ENCODE data around the gene TMTC3. TPM values are rescaled to one million over a fixed set of nuclear protein-coding genes. Genes with fewer than 3 reads are reported as not detected.
A peak's percentile ranks its signal among the peaks of the same experiment; 100 is the strongest.

Gene TMTC3
- total and polyA plus RNA-seq, 2 of the 8 experiments (the other 6 are each of a cell fraction or from before 2014, with no cell fraction given): 7.0 to 45.1 TPM

GRCh38 chr12:88225776-88226175 lies 83.7 kb downstream of the TMTC3 start:
- no peak overlapping the region for H3K18ac ChIP-seq (ENCODE audit: extremely low read depth, low read length)
- peaks cover 0 to 2% (median 0%) of the 10 kb centered on the region in 4 experiments; a peak in 3 of 7 replicates for H3K4me1 ChIP-seq (replicated peaks in 1 of 4; ENCODE audit: control insufficient read depth in 3 of 4, insufficient read depth in 4 of 4, low read length in 3 of 4)
- no peak overlapping the region for H3K9ac ChIP-seq (replicated peaks in 1 of 4; ENCODE audit: extremely low read depth in 1 of 4, low read depth in 3 of 4, low read length in 3 of 4)
- ChIA-PET CTCF (ENCODE audit: partially characterized antibody) (no interaction called here), POLR2A (ENCODE audit: partially characterized antibody) (no interaction called here)
- no peak overlapping the region for H3K23ac ChIP-seq (ENCODE audit: insufficient read length)
- FAIRE-seq: no peak
- H3K27me3 ChIP-seq (replicated peaks in 1 of 4; ENCODE audit: control insufficient read depth in 3 of 4, extremely low read depth in 1 of 4, insufficient read depth in 3 of 4, low read length in 3 of 4): no peaks in the 10 kb centered on the region
- H4K20me1 ChIP-seq (replicated peaks in 1 of 2; ENCODE audit: control insufficient read depth in 1 of 2, insufficient read depth in 2 of 2, low read length in 2 of 2): no peaks in the 10 kb centered on the region
- no peak overlapping the region for H2BK120ac ChIP-seq (replicated peaks; ENCODE audit: low read depth, low read length)
- no peak overlapping the region for H2BK20ac ChIP-seq (ENCODE audit: low read length)
- no peaks in the 10 kb centered on the region for H3K23me2 ChIP-seq (ENCODE audit: low read depth, low read length)
- H4K91ac ChIP-seq (replicated peaks; ENCODE audit: insufficient read length, low read length): no peak overlapping the region
- H3K36me3 ChIP-seq (ENCODE audit: control insufficient read depth in 2 of 4, insufficient read depth in 4 of 4, low read length in 3 of 4): no peaks in the 10 kb centered on the region
- H3K4me2 ChIP-seq (ENCODE audit: insufficient read depth in 1 of 2, low read depth in 2 of 2, low read length in 2 of 2): no peak overlapping the region
- H2BK12ac ChIP-seq (ENCODE audit: low read depth, low read length): no peak overlapping the region
- no peak overlapping the region for H4K5ac ChIP-seq (ENCODE audit: insufficient read length, low read depth, low read length)
- H2AFZ ChIP-seq (ENCODE audit: low read length): 0 out of 2 replicates have a peak overlapping the region, but pooled peaks have one; percentile 28
- DNase-seq (ENCODE audit: low read depth in 1 of 2, low spot score in 2 of 2): no peak
- H2AK5ac ChIP-seq (ENCODE audit: low read depth, low read length): no peak overlapping the region
- H4K8ac ChIP-seq (ENCODE audit: extremely low read depth, insufficient read depth, low read length): no peak overlapping the region
- H3K79me1 ChIP-seq (ENCODE audit: low read depth, low read length): no peaks in the 10 kb centered on the region
- H3K79me2 ChIP-seq (ENCODE audit: control insufficient read depth in 1 of 2, insufficient read depth in 2 of 2, low read length in 2 of 2): no peaks in the 10 kb centered on the region
- H3K27ac ChIP-seq (ENCODE audit: low read depth, low read length): no peak overlapping the region
- no peak overlapping the region for H3K4ac ChIP-seq (replicated peaks; ENCODE audit: insufficient read length, low read depth, low read length)
- no peak overlapping the region for H2BK15ac ChIP-seq (ENCODE audit: low read length)
- no peak overlapping the region for H2BK5ac ChIP-seq (ENCODE audit: low read depth, low read length)
- H3K4me3 ChIP-seq (ENCODE audit: extremely low read depth in 1 of 4, insufficient read depth in 2 of 4, low read depth in 3 of 4, low read length in 4 of 4): no peak overlapping the region
- no peak for TF ChIP-seq EZH2 (IDR thresholded peaks at IDR 0.05; ENCODE audit: low read depth, low read length, severe bottlenecking)
- TF ChIP-seq NANOG (IDR thresholded peaks at IDR 0.05; ENCODE audit: insufficient read depth, low read depth, low read length, poor library complexity, severe bottlenecking): no peak
- no peak for TF ChIP-seq CBX5 (IDR thresholded peaks at IDR 0.05; ENCODE audit: low read depth, low read length)
- TF ChIP-seq MAX (IDR thresholded peaks at IDR 0.05): no peak
- TF ChIP-seq CREB1 (IDR thresholded peaks at IDR 0.05): no peak
- no peak for TF ChIP-seq ASH2L (IDR thresholded peaks at IDR 0.05; ENCODE audit: low read length)
- TF ChIP-seq SAP30 (IDR thresholded peaks at IDR 0.05; ENCODE audit: insufficient read depth, insufficient replicate concordance, low read length): no peak
- TF ChIP-seq TAF7 (optimal IDR thresholded peaks at IDR 0.05; ENCODE audit: borderline replicate concordance, low read depth, low read length): no peak
- TF ChIP-seq ATF2 (IDR thresholded peaks at IDR 0.05; ENCODE audit: low read length): no peak
- TF ChIP-seq SUZ12 (IDR thresholded peaks at IDR 0.05; ENCODE audit: low read length): no peak
- H3K56ac ChIP-seq (replicated peaks; ENCODE audit: insufficient read length, low read depth, low read length): no peak overlapping the region
- H3K9me3 ChIP-seq (ENCODE audit: insufficient read depth in 2 of 2, low read depth in 1 of 2, low read length in 1 of 2): no peaks in the 10 kb centered on the region
- H3K14ac ChIP-seq (ENCODE audit: insufficient read length): no peak overlapping the region

All from H1 (cell line).